Ishikawa (cell line): ENCODE measurements around the gene MYH7.

ENCODE experiments used
- CEBPB ChIP-seq: IDR thresholded peaks from 2 replicates; pipeline ENCODE4 v1.6.1; 2012
- CREB1 ChIP-seq: IDR thresholded peaks from 2 replicates; pipeline ENCODE4 v1.6.1; 2012; ENCODE audit warnings: low read depth
- EGR1 ChIP-seq: IDR thresholded peaks from 2 replicates; pipeline ENCODE4 v1.6.1; 2012
- EP300 ChIP-seq: IDR thresholded peaks from 2 replicates; pipeline ENCODE4 v1.6.1; 2012; ENCODE audit warnings: borderline replicate concordance
- FOXM1 ChIP-seq: IDR thresholded peaks from 2 replicates; pipeline ENCODE4 v1.6.1; 2012; ENCODE audit warnings: low read depth, borderline replicate concordance
- MAX ChIP-seq: IDR thresholded peaks from 2 replicates; pipeline ENCODE4 v1.6.1; 2012
- NFIC ChIP-seq: IDR thresholded peaks from 2 replicates; pipeline ENCODE4 v1.6.1; 2012
- RAD21 ChIP-seq: IDR thresholded peaks from 2 replicates; pipeline ENCODE4 v1.6.1; 2012; ENCODE audit warnings: low read depth
- REST ChIP-seq: IDR thresholded peaks from 2 replicates; pipeline ENCODE4 v1.6.1; 2012; ENCODE audit warnings: low read depth, mild to moderate bottlenecking
- TAF1 ChIP-seq: IDR thresholded peaks from 2 replicates; pipeline ENCODE4 v1.6.1; 2012; ENCODE audit warnings: low read depth, mild to moderate bottlenecking
- TCF12 ChIP-seq: IDR thresholded peaks from 2 replicates; pipeline ENCODE4 v1.6.1; 2012; ENCODE audit warnings: low read depth
- TEAD4 ChIP-seq: IDR thresholded peaks from 2 replicates; pipeline ENCODE4 v1.6.1; 2012
- USF1 ChIP-seq: IDR thresholded peaks from 2 replicates; pipeline ENCODE4 v1.6.1; 2012
- YY1 ChIP-seq: IDR thresholded peaks from 2 replicates; pipeline ENCODE4 v1.6.1; 2012; ENCODE audit warnings: low read depth
- ZBTB7A ChIP-seq: IDR thresholded peaks from 2 replicates; pipeline ENCODE4 v1.6.1; 2012; ENCODE audit warnings: low read depth

The MYH7 gene

GRCh38 chr14:23465261-23465660 is 29.8 kb upstream of the MYH7 start:
- TF ChIP-seq ZBTB7A (no peak), MAX (no peak)

- TF ChIP-seq FOXM1 (no peak), YY1 (no peak), NFIC (no peak), USF1 (no peak), EGR1 (no peak), TCF12 (no peak)
Measured at GRCh38 chr14:23464700-23465099, 29.2 kb upstream of the MYH7 start.

GRCh38 chr14:23460960-23461359 is 25.5 kb upstream of the MYH7 start:
- no peak for TF ChIP-seq FOXM1
- no peak for TF ChIP-seq TAF1
- no peak for TF ChIP-seq CEBPB
- TF ChIP-seq EGR1, result no peak
- TF ChIP-seq USF1, result no peak
- no peak for TF ChIP-seq NFIC
- no peak for TF ChIP-seq ZBTB7A
- TF ChIP-seq TEAD4, result no peak
- no peak for TF ChIP-seq YY1
- TF ChIP-seq EP300, result no peak
- TF ChIP-seq MAX, result no peak
- no peak for TF ChIP-seq TCF12
- no peak for TF ChIP-seq REST
- TF ChIP-seq RAD21, result no peak
- no peak for TF ChIP-seq CREB1

GRCh38 chr14:23457587-23458445 is 22.4 kb upstream of the MYH7 start:
- no peak for TF ChIP-seq EP300
- no peak for TF ChIP-seq TAF1
- no peak for TF ChIP-seq USF1
- no peak for TF ChIP-seq FOXM1
- no peak for TF ChIP-seq CEBPB
- no peak for TF ChIP-seq EGR1
- no peak for TF ChIP-seq CREB1
- TF ChIP-seq NFIC, result no peak
- no peak for TF ChIP-seq ZBTB7A
- TF ChIP-seq TCF12, result no peak
- TF ChIP-seq YY1, result no peak
- no peak for TF ChIP-seq TEAD4
- no peak for TF ChIP-seq RAD21
- TF ChIP-seq REST, result no peak

- TF ChIP-seq TAF1 (no peak), REST (no peak), CREB1 (no peak), TEAD4 (no peak), YY1 (no peak)
Measured at GRCh38 chr14:23454445-23454856, 19.0 kb upstream of the MYH7 start.
